Chondrocyte (in vitro differentiated cells): ENCODE measurements around the gene RSPH3. TPM values are rescaled to one million over a fixed set of nuclear protein-coding genes. Genes with fewer than 3 reads are reported as not detected.

Experiments used
- DNase-seq: peaks from one replicate; pipeline ENCODE4 v3.0.0; 2021; ENCODE audit warnings: mixed read lengths, low spot score
- H3K27ac Mint-ChIP-seq: one replicate; pipeline ENCODE4 v1.8.0; 2021; ENCODE audit warnings: mild to moderate bottlenecking, moderate library complexity, mixed read lengths; ENCODE audit not compliant: unreplicated experiment
- H3K27me3 Mint-ChIP-seq: 2 replicates; pipeline ENCODE4 v1.8.0; 2021; ENCODE audit warnings: low read depth, mixed read lengths
- H3K36me3 Mint-ChIP-seq: 2 replicates; pipeline ENCODE4 v1.8.0; 2021; ENCODE audit warnings: low read depth, mixed read lengths
- H3K4me1 Mint-ChIP-seq: 2 replicates; pipeline ENCODE4 v1.8.0; 2021; ENCODE audit warnings: low read depth, mild to moderate bottlenecking, mixed read lengths
- H3K4me3 Mint-ChIP-seq: one replicate; pipeline ENCODE4 v1.8.0; 2021; ENCODE audit warnings: mild to moderate bottlenecking, moderate library complexity, mixed read lengths; ENCODE audit not compliant: unreplicated experiment
- H3K9me3 Mint-ChIP-seq: 2 replicates; pipeline ENCODE4 v1.8.0; 2021; ENCODE audit warnings: low read depth, mixed read lengths
- total RNA-seq: library from RNA; stranded (reverse); gene quantifications from 3 replicates; pipeline ENCODE4 v1.2.1, GENCODE V29; 2021
- TF ChIP-seq, protein P1 (sequence below): fragments of 200-600 bp; sonication (generic); IDR thresholded peaks from 2 replicates; pipeline ENCODE4 v1.5.0; 2021; ENCODE audit warnings: antibody characterized with exemption, mild to moderate bottlenecking, moderate library complexity

RSPH3 gene
- total RNA-seq, 1 donor from 2014 or later, result 8.3 TPM

DNA sequence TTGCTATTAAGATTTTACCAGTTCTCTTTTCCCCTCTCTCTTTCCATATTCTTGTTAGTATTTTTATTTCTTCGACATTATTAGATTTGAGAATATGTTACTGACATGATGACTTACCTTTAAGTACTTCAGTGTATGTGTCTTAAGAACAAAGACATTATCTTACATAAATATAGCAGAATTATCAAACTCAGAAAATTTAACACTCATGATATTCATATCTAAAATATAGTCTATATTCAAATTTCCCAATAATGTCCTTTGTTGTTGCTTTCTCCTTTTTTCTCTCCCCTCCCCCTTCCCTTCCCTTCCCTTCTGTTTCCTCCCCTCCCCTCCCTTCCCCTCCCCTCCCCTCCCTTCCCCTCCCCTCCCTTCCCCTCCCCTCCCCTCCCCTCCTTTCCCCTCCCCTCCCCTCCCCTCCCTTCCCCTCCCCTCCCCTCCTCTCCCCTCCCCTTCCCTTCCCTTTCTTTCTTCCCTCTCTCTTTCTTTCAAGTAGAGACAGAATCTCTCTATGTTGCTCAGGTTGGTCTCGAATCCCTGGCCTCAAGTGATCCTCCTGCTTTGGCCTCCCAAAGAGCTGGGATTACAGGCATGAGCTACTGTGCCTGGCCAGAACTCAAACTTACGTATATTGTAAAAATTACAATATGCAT lies 56.5 kb downstream of the RSPH3 start:
- DNase-seq, result no peak
- TF ChIP-seq, protein P1, sequence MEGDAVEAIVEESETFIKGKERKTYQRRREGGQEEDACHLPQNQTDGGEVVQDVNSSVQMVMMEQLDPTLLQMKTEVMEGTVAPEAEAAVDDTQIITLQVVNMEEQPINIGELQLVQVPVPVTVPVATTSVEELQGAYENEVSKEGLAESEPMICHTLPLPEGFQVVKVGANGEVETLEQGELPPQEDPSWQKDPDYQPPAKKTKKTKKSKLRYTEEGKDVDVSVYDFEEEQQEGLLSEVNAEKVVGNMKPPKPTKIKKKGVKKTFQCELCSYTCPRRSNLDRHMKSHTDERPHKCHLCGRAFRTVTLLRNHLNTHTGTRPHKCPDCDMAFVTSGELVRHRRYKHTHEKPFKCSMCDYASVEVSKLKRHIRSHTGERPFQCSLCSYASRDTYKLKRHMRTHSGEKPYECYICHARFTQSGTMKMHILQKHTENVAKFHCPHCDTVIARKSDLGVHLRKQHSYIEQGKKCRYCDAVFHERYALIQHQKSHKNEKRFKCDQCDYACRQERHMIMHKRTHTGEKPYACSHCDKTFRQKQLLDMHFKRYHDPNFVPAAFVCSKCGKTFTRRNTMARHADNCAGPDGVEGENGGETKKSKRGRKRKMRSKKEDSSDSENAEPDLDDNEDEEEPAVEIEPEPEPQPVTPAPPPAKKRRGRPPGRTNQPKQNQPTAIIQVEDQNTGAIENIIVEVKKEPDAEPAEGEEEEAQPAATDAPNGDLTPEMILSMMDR, result no peak
- Mint-ChIP-seq H3K9me3 (peaks cover 8% of the 10 kb centered on the region), H3K27ac (no peak overlapping the region), H3K4me1 (no peaks in the 10 kb centered on the region), H3K36me3 (peaks cover 5% of the 10 kb centered on the region), H3K4me3 (no peak overlapping the region), H3K27me3 (no peaks in the 10 kb centered on the region)

DNA sequence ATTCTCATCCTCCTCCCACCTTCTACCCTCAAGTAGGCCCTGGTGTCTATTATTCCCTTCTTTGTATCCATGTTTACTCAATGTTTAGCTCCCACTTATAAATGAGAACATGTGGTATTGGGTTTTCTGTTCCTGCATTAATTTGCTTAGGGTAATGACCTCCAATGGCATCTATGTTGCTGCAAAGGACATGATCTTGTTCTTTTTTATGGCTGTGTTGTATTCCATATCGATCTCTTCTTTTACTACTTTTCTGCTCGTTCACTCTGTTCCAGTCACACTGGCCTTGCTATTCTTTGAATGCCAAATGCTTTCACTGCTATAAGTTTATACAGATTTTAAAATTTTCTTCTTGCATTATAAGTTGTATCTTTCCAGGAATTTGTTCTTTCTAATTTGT lies 57.7 kb downstream of the RSPH3 start:
- Mint-ChIP-seq H3K27me3 (no peaks in the 10 kb centered on the region), H3K36me3 (peaks cover 5% of the 10 kb centered on the region), H3K27ac (no peak overlapping the region), H3K9me3 (peaks cover 8% of the 10 kb centered on the region), H3K4me1 (no peaks in the 10 kb centered on the region), H3K4me3 (no peak overlapping the region)
- TF ChIP-seq, protein P1, result no peak
- no peak for DNase-seq

DNA sequence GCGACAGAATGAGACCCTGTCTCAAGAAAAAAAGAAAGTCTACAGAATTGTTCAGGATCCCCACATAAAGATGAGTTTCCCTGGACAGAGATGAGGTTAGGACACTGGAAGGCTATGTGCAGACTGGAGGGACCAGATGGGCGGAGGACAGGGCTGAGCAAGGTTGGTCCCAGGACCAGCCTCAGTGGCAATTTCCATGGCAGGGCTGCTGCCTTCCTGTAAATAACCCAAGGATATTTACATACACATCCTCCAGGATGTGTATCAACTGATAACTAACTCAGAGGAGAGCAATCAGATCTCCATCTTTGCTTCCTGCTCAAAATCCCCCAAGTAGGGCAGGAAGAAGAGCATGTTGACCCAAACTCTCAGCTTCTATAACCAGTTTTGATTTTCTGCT lies 58.8 kb downstream of the RSPH3 start:
- peaks cover 4% of the 10 kb centered on the region for H3K36me3 Mint-ChIP-seq
- peaks cover 8% of the 10 kb centered on the region for H3K9me3 Mint-ChIP-seq
- no peaks in the 10 kb centered on the region for H3K4me1 Mint-ChIP-seq
- DNase-seq, result no peak
- TF ChIP-seq, protein P1, result no peak
- H3K4me3 Mint-ChIP-seq, result no peak overlapping the region
- H3K27me3 Mint-ChIP-seq, result no peaks in the 10 kb centered on the region
- no peak overlapping the region for H3K27ac Mint-ChIP-seq

DNA sequence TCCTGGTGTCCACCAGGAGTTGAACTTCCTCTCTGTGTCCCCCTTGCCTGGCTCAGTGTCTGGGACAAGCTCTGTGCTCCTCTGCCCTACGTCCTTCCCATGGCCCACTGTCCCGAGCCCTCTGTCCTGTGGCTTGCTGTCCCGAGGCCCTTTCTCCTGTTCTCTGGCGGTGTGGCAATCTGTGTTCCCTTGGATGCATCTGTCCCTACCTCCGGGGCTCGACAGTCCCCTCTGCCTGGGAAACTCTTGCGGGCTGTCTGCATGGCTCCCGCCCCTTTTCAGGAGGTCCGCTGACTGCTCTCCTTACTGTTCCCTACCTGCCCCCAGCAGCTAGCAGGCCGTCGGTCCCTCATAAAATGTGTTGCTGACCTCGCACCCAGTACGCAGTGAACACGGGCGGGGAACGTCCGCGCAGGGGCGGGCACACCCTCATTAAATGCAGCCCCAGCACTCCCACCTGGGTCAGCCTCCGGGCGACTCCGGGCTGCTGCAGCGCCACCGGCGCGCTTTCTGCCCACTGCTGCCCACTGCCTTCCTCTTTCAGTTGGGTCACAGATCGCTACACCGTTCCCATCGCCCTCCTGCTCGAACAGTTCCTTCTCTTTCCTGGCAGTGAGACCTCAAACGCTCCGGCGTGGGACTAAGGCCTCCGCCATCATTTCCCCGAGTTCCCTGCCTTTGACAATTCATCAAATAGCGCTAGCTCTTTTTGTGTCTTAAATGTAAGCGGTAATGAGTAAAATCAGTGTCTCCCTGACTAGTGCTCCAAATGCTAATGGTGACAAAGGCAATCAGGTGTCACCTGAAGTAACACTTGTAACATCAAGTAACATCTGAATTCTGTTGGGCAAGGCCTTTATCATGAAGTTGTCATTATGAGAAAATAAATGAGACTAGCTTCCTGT lies 60.5 kb downstream of the RSPH3 start:
- peak; percentile 75 for DNase-seq

DNA sequence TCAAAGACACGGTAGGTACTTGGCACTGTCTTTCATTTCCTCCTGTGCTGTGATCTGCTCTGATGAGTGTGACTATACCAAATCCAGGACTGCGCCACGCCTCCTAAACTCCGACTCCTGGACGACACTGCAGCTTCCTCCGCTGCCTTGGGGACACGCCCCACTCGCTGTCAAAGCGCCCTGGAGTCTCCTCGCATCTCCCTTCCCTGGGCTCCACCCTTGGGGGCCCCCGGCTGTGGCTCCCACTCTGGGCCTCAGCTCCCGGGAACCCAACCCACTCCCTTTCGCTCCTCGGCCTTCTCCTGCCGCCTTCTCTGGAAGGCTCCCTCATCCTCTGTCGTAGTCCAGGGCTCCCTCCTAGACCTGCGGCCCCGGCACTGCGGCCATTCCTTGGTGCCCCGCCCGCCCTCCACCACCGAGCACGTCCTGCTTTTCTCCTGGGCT lies 61.2 kb downstream of the RSPH3 start:
- Mint-ChIP-seq H3K27ac (no peak overlapping the region), H3K36me3 (peaks cover 4% of the 10 kb centered on the region), H3K27me3 (no peaks in the 10 kb centered on the region), H3K9me3 (peaks cover 8% of the 10 kb centered on the region), H3K4me1 (no peaks in the 10 kb centered on the region), H3K4me3 (no peak overlapping the region)
- DNase-seq, result peak; percentile 69
- TF ChIP-seq, protein P1, result no peak

More for the DNA sequence above, 60.5 kb downstream of the RSPH3 start:
- TF ChIP-seq, protein P1, result no peak
- Mint-ChIP-seq H3K4me3 (no peak overlapping the region), H3K4me1 (no peaks in the 10 kb centered on the region), H3K27ac (no peak overlapping the region), H3K9me3 (peaks cover 8% of the 10 kb centered on the region), H3K36me3 (peaks cover 4% of the 10 kb centered on the region), H3K27me3 (no peaks in the 10 kb centered on the region)
